DMS153 treated with DMSO at 0.1 percent for 48 hours (cell line): ENCODE data around the gene WNT3A.

Experiments
- DNase-seq: peaks from one replicate; lab custom pipeline; 2025; ENCODE audit not compliant: unreplicated experiment; lab: John Stamatoyannopoulos, UW

The WNT3A gene

DNA sequence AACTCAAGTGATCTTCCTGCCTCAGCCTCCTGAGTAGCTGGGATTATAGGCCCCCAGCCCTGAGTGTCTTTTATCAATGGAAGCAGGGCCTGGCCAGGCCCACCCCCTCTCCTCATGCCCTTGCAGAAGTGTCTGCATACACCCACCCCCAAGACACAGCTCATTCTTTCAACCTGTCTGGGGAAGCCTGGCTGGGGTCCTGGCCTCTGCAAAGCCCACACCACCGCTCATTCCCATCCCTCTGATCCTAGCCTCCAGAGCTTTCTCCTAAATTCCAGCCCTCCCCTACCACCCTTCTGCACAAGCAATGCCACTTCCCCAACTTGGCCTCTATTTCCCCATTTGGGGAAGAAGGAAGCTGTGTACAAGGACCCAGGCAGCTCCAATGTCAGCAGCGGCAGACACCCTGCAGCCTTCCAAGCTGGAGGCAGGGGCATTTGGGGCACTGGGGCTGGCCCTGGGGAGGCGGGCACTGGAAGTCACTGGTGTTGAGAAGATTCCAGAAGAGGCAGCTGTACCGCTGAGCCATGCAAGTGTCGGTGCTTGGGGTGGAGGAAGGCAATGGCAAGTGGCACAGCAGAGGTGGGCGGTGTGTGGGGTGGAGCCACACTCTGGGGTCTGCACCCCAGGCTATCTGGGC lies 42.0 kb downstream of the WNT3A start:
- no peak for DNase-seq

DNA sequence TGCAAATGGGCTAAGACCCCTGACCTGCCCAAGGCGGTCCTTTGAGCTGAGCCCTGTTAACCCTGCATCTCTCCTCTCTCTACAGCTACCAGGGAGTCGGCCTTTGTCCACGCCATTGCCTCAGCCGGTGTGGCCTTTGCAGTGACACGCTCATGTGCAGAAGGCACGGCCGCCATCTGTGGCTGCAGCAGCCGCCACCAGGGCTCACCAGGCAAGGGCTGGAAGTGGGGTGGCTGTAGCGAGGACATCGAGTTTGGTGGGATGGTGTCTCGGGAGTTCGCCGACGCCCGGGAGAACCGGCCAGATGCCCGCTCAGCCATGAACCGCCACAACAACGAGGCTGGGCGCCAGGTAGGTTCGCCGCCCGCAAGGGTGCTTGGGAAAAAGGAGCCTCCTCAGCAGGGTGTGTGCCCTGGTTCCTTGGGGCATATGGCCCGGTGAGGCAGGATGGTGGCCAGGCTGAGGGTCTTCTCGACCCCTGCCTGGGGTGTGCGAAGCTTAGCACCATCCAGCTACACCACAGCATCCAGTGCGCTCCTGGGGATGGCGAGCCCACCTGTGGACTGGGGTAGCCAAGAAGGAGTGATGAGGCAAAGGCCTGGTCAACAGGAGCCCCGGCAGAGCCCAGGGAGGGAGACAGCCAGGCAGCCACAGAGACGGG lies 43.9 kb downstream of the WNT3A start:
- DNase-seq: no peak

DNA sequence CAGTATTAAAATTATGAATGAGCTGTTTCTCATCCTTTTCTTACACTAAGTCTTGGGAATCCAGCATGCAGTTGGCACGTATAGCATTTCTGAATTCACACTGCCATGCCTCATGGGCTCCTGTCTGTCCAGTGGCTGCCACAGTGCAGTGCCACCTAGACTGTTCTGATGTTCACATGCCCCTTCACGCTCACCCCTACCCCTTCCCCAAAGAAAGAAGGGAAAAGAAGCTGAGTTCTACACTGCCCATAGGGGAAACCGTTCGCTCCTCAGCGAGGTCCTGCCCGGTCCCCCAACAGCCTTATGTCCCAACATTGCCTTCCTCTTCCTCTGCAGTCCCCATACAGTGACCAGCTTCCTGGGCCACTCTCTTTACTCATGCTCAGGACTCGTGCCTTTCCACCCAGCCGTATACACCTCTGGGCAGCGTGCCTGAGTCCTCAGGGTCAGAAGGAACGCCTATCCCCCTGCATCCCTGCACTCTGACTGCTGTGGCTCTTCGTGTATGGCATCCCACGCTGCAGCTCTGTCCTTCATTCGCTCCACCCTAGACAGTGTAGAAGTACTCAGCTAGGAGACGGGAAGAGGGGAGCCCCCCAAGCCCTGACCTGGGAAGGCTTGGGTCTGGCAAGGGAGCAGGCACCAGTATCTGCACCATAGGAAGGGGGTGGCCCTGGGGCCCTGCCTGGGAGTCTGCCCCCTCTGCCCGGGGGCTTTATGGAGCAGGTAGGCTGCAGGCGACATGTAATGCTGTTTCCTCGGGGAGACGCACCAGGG lies 51.6 kb downstream of the WNT3A start:
- no peak for DNase-seq

DNA sequence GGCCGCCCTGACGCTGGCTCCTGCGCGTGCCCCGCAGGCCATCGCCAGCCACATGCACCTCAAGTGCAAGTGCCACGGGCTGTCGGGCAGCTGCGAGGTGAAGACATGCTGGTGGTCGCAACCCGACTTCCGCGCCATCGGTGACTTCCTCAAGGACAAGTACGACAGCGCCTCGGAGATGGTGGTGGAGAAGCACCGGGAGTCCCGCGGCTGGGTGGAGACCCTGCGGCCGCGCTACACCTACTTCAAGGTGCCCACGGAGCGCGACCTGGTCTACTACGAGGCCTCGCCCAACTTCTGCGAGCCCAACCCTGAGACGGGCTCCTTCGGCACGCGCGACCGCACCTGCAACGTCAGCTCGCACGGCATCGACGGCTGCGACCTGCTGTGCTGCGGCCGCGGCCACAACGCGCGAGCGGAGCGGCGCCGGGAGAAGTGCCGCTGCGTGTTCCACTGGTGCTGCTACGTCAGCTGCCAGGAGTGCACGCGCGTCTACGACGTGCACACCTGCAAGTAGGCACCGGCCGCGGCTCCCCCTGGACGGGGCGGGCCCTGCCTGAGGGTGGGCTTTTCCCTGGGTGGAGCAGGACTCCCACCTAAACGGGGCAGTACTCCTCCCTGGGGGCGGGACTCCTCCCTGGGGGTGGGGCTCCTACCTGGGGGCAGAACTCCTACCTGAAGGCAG lies 52.3 kb downstream of the WNT3A start:
- no peak for DNase-seq

DNA sequence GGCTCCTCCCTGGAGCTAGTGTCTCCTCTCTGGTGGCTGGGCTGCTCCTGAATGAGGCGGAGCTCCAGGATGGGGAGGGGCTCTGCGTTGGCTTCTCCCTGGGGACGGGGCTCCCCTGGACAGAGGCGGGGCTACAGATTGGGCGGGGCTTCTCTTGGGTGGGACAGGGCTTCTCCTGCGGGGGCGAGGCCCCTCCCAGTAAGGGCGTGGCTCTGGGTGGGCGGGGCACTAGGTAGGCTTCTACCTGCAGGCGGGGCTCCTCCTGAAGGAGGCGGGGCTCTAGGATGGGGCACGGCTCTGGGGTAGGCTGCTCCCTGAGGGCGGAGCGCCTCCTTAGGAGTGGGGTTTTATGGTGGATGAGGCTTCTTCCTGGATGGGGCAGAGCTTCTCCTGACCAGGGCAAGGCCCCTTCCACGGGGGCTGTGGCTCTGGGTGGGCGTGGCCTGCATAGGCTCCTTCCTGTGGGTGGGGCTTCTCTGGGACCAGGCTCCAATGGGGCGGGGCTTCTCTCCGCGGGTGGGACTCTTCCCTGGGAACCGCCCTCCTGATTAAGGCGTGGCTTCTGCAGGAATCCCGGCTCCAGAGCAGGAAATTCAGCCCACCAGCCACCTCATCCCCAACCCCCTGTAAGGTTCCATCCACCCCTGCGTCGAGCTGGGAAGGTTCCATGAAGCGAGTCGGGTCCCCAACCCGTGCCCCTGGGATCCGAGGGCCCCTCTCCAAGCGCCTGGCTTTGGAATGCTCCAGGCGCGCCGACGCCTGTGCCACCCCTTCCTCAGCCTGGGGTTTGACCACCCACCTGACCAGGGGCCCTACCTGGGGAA lies 53.0 kb downstream of the WNT3A start:
- peak; percentile 100 for DNase-seq

DNA sequence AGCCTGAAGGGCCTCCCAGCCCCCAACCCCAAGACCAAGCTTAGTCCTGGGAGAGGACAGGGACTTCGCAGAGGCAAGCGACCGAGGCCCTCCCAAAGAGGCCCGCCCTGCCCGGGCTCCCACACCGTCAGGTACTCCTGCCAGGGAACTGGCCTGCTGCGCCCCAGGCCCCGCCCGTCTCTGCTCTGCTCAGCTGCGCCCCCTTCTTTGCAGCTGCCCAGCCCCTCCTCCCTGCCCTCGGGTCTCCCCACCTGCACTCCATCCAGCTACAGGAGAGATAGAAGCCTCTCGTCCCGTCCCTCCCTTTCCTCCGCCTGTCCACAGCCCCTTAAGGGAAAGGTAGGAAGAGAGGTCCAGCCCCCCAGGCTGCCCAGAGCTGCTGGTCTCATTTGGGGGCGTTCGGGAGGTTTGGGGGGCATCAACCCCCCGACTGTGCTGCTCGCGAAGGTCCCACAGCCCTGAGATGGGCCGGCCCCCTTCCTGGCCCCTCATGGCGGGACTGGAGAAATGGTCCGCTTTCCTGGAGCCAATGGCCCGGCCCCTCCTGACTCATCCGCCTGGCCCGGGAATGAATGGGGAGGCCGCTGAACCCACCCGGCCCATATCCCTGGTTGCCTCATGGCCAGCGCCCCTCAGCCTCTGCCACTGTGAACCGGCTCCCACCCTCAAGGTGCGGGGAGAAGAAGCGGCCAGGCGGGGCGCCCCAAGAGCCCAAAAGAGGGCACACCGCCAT lies 53.8 kb downstream of the WNT3A start:
- DNase-seq: no peak

DNA sequence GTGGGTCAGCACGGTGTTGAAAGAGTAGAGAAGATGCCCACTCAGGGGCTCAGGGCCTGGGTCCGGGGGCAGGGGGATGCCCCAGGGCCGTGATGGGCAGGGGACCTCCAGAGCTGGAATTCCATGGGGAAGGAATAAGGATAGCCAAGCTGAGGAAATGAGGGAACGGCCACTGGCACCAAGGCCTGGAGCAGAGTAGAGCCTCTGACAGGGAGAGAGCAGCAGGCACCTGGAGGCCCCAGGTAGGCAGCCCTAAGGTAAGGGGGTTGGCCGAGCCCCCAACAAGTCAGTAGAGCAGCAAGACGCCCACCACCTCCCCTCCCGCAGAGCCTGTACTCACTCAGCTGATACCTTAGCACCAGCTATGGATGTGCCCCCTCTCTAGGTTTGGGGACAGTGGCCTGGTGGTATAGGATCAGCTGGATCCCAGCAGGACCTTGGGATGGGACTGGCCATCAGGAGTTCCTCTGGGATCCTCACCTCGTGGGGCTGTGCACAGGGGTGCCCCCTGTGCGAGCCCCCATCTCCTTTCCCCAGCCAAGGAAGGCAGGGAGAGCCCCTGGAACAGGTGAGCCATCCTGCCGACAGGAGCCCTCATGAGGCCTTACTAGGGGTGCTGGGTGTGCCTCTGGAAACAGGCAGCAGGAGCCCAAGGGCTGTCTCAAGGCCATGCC lies 54.8 kb downstream of the WNT3A start:
- no peak for DNase-seq

DNA sequence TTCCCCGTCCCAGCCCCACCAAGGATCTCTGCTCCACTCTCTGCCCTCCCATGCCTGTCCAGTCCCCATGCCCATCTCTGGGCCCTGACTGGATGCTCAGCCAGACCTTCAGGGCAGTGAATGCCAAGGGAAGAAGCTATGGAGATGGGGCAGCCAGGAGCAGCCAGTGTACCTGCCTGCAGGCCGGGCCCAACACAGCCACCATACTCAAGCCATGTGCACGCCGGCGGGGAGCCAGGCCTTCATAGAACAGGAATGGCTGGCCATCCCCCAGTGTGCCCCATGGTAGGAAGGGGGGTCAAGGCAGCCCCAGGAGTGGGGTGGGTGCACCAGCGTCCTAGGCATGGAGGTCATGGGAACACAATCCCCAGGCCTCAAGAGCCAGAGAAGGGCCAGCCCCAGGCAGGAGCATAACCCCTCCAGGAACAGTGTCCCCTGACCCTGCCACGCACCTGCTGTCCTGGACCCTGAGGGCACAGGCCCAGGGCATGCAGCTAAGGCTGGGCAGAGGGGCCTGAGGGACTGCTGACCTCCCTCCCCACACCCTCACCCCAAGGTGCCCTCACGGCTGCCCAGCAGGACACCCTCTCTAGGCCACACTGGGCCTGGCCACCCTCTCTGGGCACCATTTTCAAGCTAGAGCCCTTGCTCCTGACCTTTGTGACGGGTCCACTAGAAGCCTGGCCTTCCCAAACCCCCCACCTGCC lies 55.4 kb downstream of the WNT3A start:
- DNase-seq: no peak

DNA sequence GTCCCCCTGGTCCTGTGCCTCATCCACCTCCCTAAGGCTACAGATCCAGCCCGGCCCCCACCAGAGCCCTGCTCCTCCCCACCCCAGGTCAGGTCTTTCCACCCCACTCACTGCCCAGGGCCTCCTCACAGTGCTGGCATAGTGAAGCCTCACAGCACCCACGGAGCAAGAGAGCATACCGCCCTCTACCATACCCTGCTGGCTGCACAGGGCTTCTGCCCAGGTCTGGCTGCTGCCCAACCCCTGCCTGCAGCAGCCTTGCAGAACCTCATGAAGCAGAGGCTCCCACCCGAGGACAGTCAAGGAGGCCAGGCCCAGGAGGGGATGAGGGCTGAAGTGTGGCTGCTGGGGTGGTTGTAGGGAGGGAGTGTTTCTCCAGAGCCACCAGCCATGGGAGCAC lies 56.0 kb downstream of the WNT3A start:
- DNase-seq: no peak

DNA sequence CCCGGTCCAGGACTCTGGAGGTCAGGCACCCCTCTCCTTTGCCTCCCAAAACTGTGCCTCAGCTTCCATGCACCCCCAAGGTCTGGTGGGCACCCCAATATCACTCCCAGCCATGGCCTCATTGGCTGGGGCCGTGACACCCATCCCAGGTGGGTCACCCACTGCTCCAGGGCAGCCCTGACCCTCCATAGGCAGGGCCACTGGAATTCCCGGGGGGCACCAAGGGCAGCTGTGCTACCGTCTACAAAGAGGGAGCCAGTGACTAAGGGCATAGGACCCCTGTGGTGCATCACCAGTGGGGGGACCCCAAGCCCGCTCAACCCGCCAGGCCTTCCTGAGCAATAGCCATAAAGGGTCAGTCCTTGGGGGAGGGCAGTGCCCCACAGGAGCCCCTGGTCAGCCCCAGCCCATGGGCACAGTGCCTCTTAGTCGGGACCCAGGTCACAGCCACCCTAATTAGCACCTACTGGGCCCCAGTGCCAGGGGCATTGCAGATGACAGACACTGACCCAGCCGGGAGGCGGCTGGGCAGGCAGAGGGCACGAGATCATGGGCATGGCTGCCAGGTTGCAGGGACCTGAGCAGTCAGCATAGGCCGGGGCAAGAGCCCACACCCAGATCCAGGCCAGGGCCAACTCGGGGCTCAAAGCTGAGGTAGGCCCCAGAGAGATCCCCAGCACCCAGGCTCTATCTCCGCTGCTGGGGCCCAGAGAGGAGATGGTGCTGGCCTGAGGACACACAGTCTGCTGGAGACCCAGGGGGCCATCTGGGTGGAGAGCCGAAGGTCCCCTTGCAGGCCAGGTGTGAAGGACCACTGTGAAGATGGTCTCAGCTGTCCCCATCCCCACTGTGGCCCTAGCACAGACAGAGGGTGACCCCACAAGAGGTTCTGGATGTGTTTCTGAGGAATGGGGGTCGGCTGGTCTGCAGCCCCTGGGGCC lies 56.7 kb downstream of the WNT3A start:
- no peak for DNase-seq

DNA sequence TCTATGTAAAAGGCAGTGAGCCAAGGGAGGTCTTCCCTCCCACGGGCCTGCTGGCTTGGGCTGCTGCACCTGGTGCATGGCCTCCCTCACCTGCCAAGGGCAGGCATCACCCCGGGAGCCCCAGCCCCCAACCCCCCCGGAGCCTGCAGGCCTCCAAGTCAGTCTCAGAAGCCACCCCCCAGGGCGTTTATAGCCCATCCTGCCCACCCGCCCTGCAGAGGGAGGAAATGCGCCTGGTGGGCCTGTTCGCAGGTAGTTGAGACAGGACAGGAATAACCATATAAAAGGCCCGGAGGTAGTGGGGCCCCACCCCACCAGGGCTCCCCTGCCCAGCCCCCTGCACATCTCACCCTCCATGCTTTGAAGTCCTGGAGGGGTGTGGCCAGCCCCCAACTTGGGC lies 57.5 kb downstream of the WNT3A start:
- DNase-seq: no peak

DNA sequence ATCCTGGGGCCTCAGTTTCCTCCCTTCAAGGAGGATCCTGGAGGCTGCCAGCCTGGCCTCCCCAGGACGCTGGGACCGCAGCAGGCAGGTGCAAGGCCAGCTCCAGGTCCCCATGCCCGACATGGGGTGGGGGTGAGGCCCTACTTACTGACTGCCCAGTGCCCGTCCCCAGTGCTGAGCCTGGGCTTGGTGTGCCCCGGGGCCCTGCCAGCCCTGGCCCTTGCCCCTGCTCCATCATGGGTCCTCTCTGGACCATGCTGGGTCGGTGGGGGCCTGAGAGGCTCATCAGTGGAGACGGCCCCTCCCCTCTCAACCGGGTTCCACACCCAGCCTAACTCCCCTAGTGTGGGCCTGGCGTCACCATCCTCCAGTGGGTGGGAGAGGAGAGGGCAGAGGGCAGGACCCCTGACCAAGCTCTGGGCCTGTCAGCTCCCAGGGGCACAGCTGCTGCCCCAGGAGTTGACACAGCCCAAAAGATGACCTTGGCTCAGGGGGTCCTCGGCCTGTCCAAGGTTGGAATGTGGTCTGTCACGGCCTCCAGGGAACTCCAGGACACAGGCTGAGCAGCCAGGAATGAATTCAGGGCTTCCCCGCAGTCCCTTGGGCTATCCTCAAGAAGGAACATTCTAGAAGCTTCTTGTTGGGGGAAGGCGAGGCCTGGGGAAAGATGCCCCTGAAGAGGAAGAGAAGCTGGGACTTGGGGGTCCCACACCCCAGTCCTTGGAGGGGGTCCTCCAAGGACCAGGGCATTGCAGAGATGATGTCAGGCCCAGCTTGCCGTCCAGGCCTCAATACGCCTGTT lies 58.1 kb downstream of the WNT3A start:
- no peak for DNase-seq

DNA sequence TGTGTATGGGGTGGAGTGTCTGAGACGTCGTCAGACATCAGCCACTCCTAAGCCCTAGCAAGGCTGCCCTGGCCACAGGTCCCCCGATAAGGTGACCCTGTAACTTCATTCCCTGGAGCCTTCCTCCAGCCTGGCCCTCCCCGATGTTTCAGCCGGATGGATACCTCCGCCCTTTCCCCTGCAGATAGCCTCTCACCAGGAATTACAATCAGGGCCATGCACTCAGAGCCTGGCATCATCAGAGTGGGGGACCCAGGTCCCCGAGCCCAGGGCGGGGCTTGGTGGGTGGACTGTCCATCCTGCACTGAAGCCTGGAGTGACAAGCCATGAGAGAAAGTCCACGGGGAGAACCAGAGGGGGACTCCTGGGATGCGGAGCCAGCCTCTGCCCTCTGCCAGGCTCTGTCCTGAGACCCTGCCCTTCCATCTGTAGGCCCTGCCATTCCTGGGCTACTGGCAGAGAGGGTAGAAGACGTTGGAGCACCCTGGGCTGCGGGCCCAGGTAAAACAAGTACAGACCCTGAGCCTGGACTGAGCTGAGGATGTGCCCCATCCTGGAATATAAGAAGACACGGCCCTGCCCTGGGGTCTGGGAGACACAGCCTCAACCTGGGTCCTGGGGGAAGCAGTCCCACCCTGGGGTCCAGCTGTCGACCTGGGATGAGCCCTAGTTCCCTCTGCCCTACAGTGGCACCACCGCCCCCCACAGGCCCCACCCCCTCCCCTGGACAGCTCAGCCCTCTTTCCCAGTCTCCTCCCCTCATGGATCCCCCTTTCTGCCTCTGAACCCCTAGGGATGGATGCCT lies 58.9 kb downstream of the WNT3A start:
- DNase-seq: no peak

DNA sequence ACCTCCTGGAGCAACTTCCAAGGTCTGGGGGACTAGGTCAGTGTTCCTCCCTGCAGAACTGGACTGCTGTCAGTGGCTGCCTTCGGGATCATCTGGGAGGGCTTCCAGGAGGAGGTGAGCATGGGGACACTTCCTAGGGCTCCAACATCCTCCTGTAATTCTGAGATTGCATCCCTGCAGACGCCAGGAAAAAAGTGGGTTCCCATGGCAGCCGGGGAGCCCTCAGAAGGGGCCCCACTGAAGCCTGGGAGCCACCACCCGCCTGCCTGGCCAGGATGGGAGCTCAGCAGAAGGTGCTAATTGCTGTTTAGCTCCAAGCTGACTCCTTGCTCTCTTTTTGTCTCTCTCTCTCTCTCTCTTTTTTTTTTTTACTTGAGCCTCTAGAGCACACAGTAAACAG lies 59.6 kb downstream of the WNT3A start:
- DNase-seq: no peak

DNA sequence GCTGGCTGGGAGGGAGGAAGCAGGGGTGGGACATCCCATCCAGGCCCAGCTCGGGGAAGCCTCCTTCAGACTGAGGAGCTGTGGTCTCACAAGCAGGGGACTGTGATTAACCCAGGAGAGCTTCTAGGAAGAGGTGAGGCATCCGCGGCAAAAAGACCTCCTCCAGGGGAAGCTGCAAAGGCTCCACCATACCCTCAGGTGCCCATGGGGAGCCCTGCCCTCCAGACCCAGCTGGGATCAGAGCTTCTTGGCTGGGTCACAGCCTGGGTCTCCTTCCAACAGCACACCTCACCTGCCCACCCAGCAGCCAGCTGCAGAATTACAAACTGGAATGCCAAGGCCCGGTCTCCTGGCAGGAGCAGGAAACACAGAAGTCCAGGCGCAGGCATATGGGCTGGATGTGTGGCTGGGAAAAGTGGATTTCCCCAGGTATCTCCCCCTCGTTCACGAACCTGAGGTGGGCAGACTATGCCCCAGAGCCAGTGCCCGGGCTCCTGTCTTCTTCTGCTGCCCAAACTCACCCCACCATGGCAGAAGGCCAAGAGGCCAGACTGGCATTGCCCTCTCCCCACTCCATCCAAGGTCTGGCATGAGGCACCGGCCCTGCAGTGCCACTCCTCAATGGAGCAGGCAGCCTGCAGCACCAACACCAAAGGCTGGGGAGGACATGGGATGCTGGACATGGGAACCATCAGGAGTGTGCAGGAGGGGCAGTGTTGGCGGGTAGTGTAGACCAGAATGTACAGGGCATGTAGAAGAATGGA lies 60.3 kb downstream of the WNT3A start:
- DNase-seq: no peak

DNA sequence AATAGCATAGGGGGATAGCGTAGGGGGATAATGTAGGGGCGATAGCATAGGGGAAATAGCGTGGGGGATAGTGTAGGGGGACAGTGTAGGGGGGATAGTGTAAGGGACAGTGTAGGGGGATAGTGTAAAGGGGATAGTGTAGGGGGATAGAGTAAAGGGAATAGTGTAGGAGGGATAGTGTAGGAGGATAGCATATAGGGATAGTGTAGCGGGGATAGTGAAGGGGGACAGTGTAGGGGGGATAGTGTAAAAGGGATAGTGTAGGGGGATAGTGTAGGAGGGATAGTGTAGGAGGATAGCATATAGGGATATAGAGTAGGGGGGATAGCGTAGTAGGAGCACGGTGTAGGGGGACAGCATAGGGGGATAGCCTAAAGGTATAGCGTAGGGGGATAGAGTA lies 61.6 kb downstream of the WNT3A start:
- DNase-seq: no peak
